BJ (cell line): Measurements from ENCODE around the gene SUPT3H. TPM values are rescaled to one million over a fixed set of nuclear protein-coding genes. Genes with fewer than 3 reads are reported as not detected.

Source experiments
- CTCF ChIA-PET: fragments of 350-600 bp; formaldehyde crosslinking; extraction: SDS; loops from one replicate; lab custom pipeline; 2021; ENCODE audit warnings: antibody characterized with exemption, inconsistent platforms; lab: Yijun Ruan, JAX
- POLR2A ChIA-PET: fragments of 300-600 bp; sonication (Branson Sonifier 250); formaldehyde crosslinking; extraction: SDS; loops from one replicate; lab custom pipeline; 2021; ENCODE audit warnings: antibody characterized with exemption; lab: Charles Lee
- DNase-seq: peaks from one replicate; pipeline ENCODE4 v3.0.0-alpha.2; 2011; ENCODE audit warnings: low read depth
- H3K27me3 ChIP-seq: 2 replicates; pipeline ENCODE4 v1.6.0; 2011; ENCODE audit warnings: low read length; ENCODE audit not compliant: control insufficient read depth, insufficient read depth
- H3K36me3 ChIP-seq: 2 replicates; pipeline ENCODE4 v1.5.1; 2011; ENCODE audit warnings: low read length; ENCODE audit not compliant: control insufficient read depth, insufficient read depth
- H3K4me3 ChIP-seq: 2 replicates; pipeline ENCODE4 v1.5.1; 2011; ENCODE audit warnings: low read depth, mild to moderate bottlenecking, control low read depth, low read length
- polyA plus RNA-seq: library from polyadenylated mRNA; depleted of rRNA; stranded (reverse); fragments of >200 nt; gene quantifications from 2 replicates; pipeline ENCODE4 v1.2.3, GENCODE V29; 2011
- TF ChIP-seq, protein P1 (sequence below): IDR thresholded peaks from 2 replicates; pipeline ENCODE4 v1.5.1; 2011; ENCODE audit warnings: low read depth, mild to moderate bottlenecking, control low read depth, inconsistent platforms, low read length, moderate library complexity; ENCODE audit not compliant: insufficient read depth

SUPT3H gene
- polyA plus RNA-seq, 1 experiment, result 7.8 TPM

GRCh38 chr6:45032426-45032825, 345.3 kb downstream of the SUPT3H start:
- CTCF ChIA-PET, result interaction anchor here (1.4 kb wide), 1 partner anchor 13 kb away, joined by 3 read pairs; no protein-coding TSS in a partner anchor
- Histone ChIP-seq H3K4me3 (no peak overlapping the region), H3K36me3 (no peaks in the 10 kb centered on the region), H3K27me3 (no peaks in the 10 kb centered on the region)
- TF ChIP-seq, protein P1, sequence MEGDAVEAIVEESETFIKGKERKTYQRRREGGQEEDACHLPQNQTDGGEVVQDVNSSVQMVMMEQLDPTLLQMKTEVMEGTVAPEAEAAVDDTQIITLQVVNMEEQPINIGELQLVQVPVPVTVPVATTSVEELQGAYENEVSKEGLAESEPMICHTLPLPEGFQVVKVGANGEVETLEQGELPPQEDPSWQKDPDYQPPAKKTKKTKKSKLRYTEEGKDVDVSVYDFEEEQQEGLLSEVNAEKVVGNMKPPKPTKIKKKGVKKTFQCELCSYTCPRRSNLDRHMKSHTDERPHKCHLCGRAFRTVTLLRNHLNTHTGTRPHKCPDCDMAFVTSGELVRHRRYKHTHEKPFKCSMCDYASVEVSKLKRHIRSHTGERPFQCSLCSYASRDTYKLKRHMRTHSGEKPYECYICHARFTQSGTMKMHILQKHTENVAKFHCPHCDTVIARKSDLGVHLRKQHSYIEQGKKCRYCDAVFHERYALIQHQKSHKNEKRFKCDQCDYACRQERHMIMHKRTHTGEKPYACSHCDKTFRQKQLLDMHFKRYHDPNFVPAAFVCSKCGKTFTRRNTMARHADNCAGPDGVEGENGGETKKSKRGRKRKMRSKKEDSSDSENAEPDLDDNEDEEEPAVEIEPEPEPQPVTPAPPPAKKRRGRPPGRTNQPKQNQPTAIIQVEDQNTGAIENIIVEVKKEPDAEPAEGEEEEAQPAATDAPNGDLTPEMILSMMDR, result no peak
- DNase-seq, result no peak
- POLR2A ChIA-PET, result no interaction called here

- POLR2A ChIA-PET, result no interaction called here
- TF ChIP-seq, protein P1, result no peak
- Histone ChIP-seq H3K4me3 (no peak overlapping the region), H3K36me3 (no peaks in the 10 kb centered on the region), H3K27me3 (no peaks in the 10 kb centered on the region)
- no peak for DNase-seq
- CTCF ChIA-PET, result interaction anchor here (1.4 kb wide), 1 partner anchor 14 kb away, joined by 3 read pairs; no protein-coding TSS in a partner anchor
Measured at GRCh38 chr6:45031601-45032000, 346.1 kb downstream of the SUPT3H start.

GRCh38 chr6:45027126-45027525, 350.6 kb downstream of the SUPT3H start:
- ChIA-PET POLR2A (no interaction called here), CTCF (no interaction called here)
- H3K36me3 ChIP-seq, result no peaks in the 10 kb centered on the region

DNA sequence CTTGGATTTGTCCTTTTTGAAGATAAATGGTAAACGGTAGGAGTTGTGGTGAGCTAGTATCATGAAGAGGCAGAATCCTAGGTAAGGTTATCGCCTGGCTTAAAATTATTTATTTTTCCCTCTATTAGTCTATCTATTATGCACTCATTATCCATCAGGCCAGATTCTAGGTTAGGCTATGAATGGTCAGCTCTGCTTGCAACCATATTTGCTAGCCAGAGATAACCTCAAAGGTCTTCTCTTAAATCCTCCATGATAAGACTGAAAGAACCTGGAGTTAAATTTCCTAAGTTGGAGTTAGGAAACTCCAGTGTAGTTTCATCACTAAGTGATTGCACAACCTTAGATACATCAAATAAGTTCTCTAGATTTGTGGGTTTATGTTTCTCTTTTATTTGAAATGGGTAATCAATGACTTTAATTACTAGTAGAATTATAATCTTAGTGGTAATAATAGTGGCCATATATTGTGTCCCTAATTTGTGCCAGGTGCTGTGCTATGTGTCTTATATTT, 351.7 kb downstream of the SUPT3H start:
- CTCF ChIA-PET, result interaction anchor here (1.2 kb wide), 1 partner anchor 12 kb away, joined by 3 read pairs; no protein-coding TSS in a partner anchor
- POLR2A ChIA-PET, result no interaction called here
- Histone ChIP-seq H3K36me3 (no peaks in the 10 kb centered on the region), H3K27me3 (no peaks in the 10 kb centered on the region), H3K4me3 (no peak overlapping the region)
- TF ChIP-seq, protein P1, result no peak
- DNase-seq, result no peak

More at GRCh38 chr6:45027126-45027525, 350.6 kb downstream of the SUPT3H start:
- H3K27me3 ChIP-seq, result no peaks in the 10 kb centered on the region
- TF ChIP-seq, protein P1, result no peak
- H3K4me3 ChIP-seq, result no peak overlapping the region
- DNase-seq, result no peak

DNA sequence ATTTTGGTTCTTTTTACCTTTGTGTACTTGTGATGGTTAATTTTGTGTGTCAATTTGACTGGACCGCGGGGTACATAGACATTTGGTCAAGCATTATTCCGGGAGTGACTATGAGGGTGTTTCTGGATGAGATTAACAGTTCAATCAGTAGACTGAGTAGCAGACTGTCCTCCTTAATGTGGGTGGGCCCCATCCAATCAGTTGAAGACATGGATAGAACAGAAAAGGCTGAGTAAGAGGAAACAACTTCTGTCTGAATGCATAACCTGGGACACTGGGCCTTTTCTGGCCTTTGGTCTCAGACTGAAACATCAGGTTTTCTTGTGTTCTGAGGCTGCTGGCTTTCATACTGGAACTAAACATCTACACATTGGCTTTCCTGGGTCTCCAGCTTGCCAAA, 353.1 kb downstream of the SUPT3H start:
- no peaks in the 10 kb centered on the region for H3K27me3 ChIP-seq

More for the DNA sequence above, 353.1 kb downstream of the SUPT3H start:
- TF ChIP-seq, protein P1, result no peak
- CTCF ChIA-PET, result interaction anchor here (1.2 kb wide), 1 partner anchor 11 kb away, joined by 3 read pairs; no protein-coding TSS in a partner anchor
- POLR2A ChIA-PET, result no interaction called here
- Histone ChIP-seq H3K4me3 (no peak overlapping the region), H3K36me3 (no peaks in the 10 kb centered on the region)
- no peak for DNase-seq
